NCI-H748 (cell line): ENCODE data around the gene PCSK2.
A peak's percentile ranks its signal among the peaks of the same experiment; 100 is the strongest.

Experiments used
- DNase-seq: peaks from one replicate; lab custom pipeline; 2025; ENCODE audit not compliant: unreplicated experiment; lab: John Stamatoyannopoulos, UW

The PCSK2 gene

GRCh38 chr20:17327185-17328148 is 100.6 kb downstream of the PCSK2 start:
- peak; percentile 19 for DNase-seq

- DNase-seq: no peak
These were observed 108.1 kb downstream of the PCSK2 start for GRCh38 chr20:17334932-17335331.

- no peak for DNase-seq
These were observed 112.2 kb downstream of the PCSK2 start for GRCh38 chr20:17339000-17339399.

- DNase-seq: no peak
These were observed 116.3 kb downstream of the PCSK2 start for GRCh38 chr20:17343091-17343490.

- no peak for DNase-seq
These were observed 117.0 kb downstream of the PCSK2 start for GRCh38 chr20:17343656-17344452.

GRCh38 chr20:17344790-17345189 is 118.0 kb downstream of the PCSK2 start:
- no peak for DNase-seq

GRCh38 chr20:17345321-17345720 is 118.5 kb downstream of the PCSK2 start:
- no peak for DNase-seq

GRCh38 chr20:17350321-17350720 is 123.5 kb downstream of the PCSK2 start:
- DNase-seq: no peak

- peak; percentile 61 for DNase-seq
These were observed 130.4 kb downstream of the PCSK2 start for GRCh38 chr20:17357238-17357637.

GRCh38 chr20:17358854-17359253 is 132.0 kb downstream of the PCSK2 start:
- no peak for DNase-seq

GRCh38 chr20:17364681-17365080 is 137.8 kb downstream of the PCSK2 start:
- no peak for DNase-seq

- DNase-seq: no peak
These were observed 139.0 kb downstream of the PCSK2 start for GRCh38 chr20:17365831-17366230.

GRCh38 chr20:17369506-17369905 is 142.7 kb downstream of the PCSK2 start:
- DNase-seq: no peak

GRCh38 chr20:17372806-17373440 is 146.1 kb downstream of the PCSK2 start:
- DNase-seq: no peak

GRCh38 chr20:17374086-17374485 is 147.2 kb downstream of the PCSK2 start:
- no peak for DNase-seq

GRCh38 chr20:17376031-17376430 is 149.2 kb downstream of the PCSK2 start:
- DNase-seq: no peak

GRCh38 chr20:17377231-17377630 is 150.4 kb downstream of the PCSK2 start:
- DNase-seq: no peak

GRCh38 chr20:17379651-17380050 is 152.8 kb downstream of the PCSK2 start:
- DNase-seq: no peak

- DNase-seq: no peak
These were observed 154.0 kb downstream of the PCSK2 start for GRCh38 chr20:17380801-17381200.

GRCh38 chr20:17381724-17382123 is 154.9 kb downstream of the PCSK2 start:
- DNase-seq: no peak

- DNase-seq: no peak
These were observed 159.0 kb downstream of the PCSK2 start for GRCh38 chr20:17385798-17386197.
